CD4-positive, alpha-beta T cell treated with Interleukin-4 for 4 hours (primary cell): ENCODE measurements around the gene NPC1L1.

Experiments used
- DNase-seq: peaks from one replicate; pipeline ENCODE4 v3.0.0-alpha.2; 2020

The NPC1L1 gene

GRCh38 chr7:44541028-44541869 is at the start of gene NPC1L1:
NPC1L1 (minus strand) TSS chr7:44541330; CDS start chr7:44541259, 71 bp downstream.
- no peak for DNase-seq

GRCh38 chr7:44590910-44591309 is 49.8 kb upstream of the NPC1L1 start:
- no peak for DNase-seq

GRCh38 chr7:44587843-44588711 is 46.9 kb upstream of the NPC1L1 start:
- DNase-seq, result peak; percentile 80

GRCh38 chr7:44583146-44583865 is 42.2 kb upstream of the NPC1L1 start:
- DNase-seq, result no peak

- DNase-seq, result peak; percentile 99
These were observed 40.9 kb upstream of the NPC1L1 start, which contains the start of gene TMED4 for GRCh38 chr7:44581879-44582603. TMED4 (minus strand) TSS chr7:44582231; CDS start chr7:44582206, 25 bp downstream.

GRCh38 chr7:44580945-44581878 is 40.1 kb upstream of the NPC1L1 start:
- peak; percentile 51 for DNase-seq

GRCh38 chr7:44576228-44576627 is 35.1 kb upstream of the NPC1L1 start:
- DNase-seq, result no peak

- DNase-seq, result no peak
These were observed 33.9 kb upstream of the NPC1L1 start for GRCh38 chr7:44575054-44575453.

- no peak for DNase-seq
These were observed 33.2 kb upstream of the NPC1L1 start for GRCh38 chr7:44574287-44574872.

GRCh38 chr7:44573464-44574286 is 32.5 kb upstream of the NPC1L1 start, which contains the start of gene DDX56:
DDX56 (minus strand) TSS chr7:44573908; CDS start chr7:44573895, 13 bp downstream.
- DNase-seq, result peak; percentile 92

GRCh38 chr7:44572771-44573170 is 31.6 kb upstream of the NPC1L1 start:
- DNase-seq, result no peak

- DNase-seq, result no peak
These were observed 28.8 kb upstream of the NPC1L1 start for GRCh38 chr7:44569959-44570358.

- no peak for DNase-seq
These were observed 27.8 kb upstream of the NPC1L1 start for GRCh38 chr7:44568771-44569560.

GRCh38 chr7:44567884-44568283 is 26.8 kb upstream of the NPC1L1 start:
- DNase-seq, result no peak

- no peak for DNase-seq
These were observed 25.6 kb upstream of the NPC1L1 start for GRCh38 chr7:44566680-44567079.

GRCh38 chr7:44565795-44566559 is 24.8 kb upstream of the NPC1L1 start:
- DNase-seq, result no peak

GRCh38 chr7:44565097-44565794 is 24.1 kb upstream of the NPC1L1 start:
- peak; percentile 49 for DNase-seq
